ENCODE results near the gene STAP2.

Gene STAP2

GRCh38 chr19:4370418-4371041, 31.9 kb upstream of the STAP2 start:
- FAIRE-seq: no peak

GRCh38 chr19:4369888-4370260, 31.2 kb upstream of the STAP2 start:
- FAIRE-seq: no peak

GRCh38 chr19:4369109-4369887, 30.7 kb upstream of the STAP2 start:
- FAIRE-seq: no peak

DNA sequence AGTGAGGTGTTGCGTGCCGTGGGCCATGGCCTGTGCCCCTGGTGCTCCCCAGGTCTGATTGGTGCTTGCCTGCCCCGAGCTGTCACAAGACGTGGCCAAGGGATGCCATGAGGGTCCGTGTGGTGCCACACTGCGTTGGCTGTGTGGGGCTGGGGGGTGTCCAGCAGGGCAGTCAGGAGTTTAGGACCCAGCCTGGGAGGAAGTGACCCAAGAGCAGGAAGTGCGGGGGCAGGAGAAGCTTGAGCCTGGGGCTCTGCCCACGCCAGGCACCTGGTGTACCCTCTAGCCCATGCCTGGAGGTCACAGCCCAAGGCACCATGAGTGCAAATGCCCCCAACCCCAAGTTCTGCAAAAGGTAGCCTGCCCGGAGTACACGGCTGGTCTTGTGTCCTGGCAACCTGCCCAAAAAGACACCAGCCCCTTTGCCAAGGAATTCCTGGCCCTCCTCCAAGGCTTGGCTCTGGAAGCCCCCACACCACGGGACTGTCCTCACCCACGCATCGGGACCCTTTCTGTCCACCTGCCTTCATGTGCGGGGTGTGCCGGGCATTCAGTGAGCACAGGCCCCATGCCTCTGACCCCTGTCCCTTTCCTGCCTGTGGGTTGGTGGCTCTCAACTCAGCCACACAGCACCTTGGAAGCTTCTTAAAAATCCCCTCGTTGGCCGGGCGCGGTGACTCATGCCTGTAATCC, 29.6 kb upstream of the STAP2 start:
- no peak for FAIRE-seq

DNA sequence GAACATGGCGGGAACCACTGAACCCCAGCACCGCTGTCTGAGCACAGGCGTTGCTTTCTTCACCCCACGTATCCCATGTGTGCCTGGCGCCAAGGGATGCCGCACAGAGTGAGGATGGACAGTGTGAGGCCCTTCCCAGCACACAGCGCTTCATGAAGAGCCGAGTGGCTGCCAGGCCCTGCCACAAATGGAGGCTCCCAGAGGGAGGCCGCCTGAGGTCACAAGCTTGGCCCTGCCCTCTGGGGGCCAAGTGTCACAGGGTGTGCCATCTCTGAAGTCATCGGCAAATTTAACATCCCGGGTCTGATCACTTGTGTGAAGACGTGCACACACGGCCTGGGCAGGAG, 29.1 kb upstream of the STAP2 start:
- no peak for FAIRE-seq

DNA sequence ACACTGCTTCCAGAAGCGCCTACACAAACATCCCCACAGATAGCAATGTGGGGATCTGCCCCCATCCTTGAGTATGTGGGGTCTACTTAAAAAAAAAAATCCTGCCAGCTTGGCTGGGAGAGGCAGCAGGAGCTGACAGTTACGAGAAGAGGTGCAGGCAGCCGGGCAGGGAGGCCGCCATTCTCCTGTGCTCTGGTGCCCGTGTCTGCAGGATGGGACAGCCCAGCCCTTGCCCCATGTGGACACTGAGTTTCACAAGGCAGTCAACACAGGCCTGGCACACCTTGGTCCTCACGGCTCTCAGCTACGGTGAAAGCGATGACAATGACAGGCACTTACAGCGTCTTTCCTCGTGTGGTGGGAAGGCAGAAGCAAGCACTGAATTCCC, 28.7 kb upstream of the STAP2 start:
- no peak for FAIRE-seq

DNA sequence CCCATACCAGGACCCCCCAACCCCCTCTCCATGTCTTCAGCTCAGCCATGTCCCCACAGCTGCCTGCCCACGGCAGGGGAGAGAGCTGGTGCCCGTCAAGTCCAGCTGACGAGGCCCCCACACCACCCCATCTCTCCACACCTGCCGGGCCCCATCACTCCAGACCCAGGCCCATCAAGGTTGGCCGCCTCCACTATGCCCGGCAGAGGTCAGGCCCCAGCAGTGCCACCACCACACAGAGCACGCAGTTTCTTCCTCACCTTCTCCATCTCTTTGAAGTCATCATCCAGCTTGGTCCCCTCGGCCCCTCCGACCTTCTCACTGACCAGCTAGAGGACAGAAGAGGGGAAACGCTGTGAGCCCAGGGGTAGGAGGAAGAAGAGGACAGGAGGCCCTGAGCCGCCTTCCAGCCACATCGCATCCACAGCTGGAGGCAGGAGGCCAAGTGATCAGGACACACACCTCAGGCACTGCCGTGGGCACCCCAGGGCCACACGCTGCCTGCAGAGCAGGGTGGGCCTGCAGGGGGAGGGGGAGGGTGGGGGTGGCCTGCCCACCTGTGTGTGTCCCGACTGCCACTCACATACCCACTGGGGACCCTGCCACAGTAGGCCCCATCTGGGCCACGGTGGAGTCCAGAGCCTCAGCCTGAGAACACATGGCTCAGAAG, 28.2 kb upstream of the STAP2 start:
- FAIRE-seq: no peak

- FAIRE-seq: no peak
These were observed 27.4 kb upstream of the STAP2 start for GRCh38 chr19:4365791-4366665.

GRCh38 chr19:4365341-4365740, 26.7 kb upstream of the STAP2 start:
- no peak for FAIRE-seq

DNA sequence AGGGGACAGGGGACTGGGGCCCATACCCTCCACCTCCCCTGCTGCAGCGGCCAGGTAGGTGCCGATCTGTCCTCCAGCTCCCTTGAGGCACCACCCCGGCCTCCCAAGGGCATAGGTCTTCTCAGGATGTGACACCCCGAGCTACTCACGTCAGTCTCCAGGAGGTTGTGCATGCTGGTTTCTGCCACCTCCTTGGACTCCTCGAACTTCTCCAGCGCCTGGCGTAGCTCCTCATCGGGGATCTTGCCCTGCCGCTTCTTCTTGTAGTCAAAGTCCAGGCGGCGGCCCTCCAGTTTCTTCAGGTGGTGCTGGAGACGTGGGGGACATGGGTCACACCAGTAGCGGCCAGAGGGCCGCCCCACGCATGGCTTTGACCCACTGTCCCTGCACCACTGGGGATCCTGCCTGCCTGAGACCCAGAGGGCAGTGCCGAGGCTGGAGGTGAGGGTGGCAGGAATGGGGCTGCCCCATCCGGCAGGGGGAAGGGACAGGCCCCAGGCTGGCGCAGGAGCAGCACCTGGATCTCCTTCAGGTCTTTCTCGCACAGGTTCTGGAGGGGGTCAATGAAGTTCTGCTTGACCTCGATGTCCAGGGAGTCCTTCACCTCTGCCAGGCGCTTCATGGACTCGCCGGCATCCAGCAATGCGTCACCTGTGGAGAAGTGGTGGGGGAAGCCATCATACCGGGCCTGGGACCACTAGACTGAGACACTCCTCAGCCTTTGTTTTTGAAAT, 25.1 kb upstream of the STAP2 start:
- no peak for FAIRE-seq

DNA sequence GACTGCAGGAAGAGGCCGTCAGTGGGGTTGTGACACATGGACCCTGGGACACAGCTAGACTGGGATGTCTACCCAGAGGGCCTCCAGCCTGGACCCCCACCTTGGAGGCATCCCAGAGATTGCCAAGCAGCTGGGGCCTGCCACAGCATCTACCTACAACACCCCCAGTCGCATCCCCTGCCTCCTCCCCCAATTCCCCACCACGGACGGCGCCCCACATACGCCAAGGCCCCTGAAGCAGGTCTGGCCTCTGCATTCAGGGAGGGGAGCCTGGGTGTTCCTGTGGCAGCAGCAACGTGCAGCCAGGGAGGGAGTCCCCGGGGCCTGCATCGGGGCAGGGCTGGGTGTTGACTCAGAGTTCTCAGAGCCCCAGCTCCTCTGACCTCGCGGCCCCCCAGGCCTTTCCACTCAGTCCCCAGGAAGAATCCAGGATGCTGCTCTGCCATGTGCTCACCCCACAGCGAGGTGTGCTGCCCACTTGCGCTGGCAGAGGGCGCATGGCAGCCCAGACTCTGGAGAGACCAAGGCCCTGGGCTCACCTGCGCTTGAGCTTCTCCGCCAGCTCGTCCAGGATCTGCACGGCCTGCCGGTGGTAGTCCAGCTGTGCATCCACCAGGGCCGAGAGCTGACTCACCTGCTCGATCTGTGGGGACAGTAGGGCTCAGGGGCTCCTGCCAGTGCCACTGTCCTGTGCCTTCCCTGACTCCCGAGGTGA, 24.4 kb upstream of the STAP2 start:
- no peak for FAIRE-seq

DNA sequence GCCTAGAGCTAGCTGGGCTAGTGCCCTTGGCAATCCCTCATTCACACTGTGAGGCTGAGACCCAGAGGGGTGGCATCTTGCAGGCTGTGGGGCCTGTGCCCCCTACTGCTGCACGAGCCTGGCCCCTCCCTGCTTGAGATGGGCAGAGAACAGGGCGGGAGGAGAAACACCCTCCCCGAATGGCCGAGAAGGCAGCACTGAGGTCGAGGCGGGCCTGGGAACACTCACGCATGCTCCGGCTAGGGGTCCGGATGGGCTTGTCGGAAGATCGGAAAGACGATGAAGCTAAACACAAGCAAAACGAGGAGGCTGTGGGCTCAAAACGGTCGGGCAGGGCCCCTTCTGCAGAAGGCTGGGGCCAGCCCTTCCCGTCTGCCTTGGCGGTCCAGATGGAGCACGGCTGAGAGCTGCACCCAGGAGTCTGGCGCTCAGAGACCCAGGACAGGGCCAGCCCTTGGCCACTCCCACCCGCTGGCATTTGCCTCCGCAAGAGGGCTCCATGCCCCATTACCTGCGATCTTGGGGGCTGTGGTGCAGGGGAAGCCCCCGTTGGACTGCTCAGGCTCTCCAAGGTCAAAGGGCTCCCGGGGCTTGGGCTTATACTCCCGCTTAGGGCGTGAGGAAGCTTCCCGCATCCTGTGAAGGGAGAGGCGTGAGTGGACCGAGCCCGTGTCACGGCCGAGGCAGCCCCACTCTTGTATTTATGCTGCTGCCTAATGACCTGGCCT, 23.6 kb upstream of the STAP2 start:
- FAIRE-seq: no peak

DNA sequence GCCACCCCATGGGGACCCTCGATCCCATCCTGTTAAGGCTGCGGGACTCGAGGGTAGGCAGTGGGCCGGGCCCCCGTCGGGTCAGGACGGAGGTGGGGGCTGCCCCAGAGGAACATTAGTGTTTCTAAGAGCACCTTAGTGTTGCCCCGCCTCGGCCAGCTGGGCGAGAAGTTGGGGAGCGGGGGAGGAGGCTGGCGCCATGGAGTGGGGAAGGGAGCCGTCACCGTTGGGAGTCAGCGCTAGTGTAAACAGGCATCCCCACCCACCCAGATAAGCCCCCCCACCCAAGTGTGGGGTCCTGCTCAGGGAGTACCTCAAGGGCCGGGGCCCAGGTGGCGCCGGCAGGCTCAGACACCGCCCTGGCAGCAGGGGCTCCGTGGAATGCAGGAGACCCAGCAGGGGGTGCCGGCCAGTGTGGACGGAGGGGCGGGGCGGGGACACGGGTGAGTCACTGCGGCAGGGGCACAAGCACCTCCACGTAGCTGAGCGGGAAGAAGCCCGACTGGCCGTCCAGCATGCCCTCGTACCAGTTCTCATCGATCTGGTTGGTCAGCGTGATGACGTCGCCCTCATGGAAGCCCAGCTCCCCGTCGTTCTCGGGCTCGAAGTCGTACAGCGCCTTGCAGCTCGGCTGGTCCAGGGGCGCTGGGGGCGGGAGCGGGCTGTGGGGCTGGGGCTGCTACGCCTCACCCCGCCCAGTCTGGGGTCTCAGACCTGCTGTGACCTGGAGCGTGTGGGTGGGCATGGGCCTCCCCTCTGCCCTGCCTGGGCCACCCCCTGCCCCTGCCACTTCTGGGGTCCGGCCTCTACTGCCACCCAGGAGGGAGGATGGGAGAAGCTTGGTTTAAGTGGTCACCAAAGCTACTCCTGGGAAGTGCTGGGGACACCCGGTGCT, 22.8 kb upstream of the STAP2 start:
- FAIRE-seq: no peak

GRCh38 chr19:4360641-4361151, 22.1 kb upstream of the STAP2 start:
- FAIRE-seq: no peak

DNA sequence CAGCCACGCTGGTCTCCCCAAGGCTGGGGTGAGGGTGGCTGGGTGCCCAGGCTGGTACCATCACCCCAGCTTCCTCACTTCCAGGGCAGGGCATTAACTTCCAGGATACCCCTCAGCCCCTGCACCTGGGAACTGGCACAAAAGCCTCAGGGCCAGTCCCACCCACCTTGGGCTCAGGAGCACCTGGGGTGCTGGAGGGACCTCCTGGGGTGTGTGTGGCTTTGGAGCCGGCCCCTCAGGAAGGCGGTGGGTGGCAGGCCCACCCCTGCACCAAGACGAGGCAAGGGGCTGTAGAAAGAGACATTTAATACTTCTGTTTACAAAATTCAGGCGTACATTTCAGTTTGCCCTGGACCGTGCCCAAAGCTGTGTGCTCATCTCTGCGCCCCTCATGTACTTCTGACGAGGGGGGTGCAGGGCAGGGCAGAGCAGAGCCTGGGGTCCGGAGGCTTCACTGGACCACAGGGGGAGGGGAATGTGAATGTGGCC, 21.5 kb upstream of the STAP2 start:
- no peak for FAIRE-seq

DNA sequence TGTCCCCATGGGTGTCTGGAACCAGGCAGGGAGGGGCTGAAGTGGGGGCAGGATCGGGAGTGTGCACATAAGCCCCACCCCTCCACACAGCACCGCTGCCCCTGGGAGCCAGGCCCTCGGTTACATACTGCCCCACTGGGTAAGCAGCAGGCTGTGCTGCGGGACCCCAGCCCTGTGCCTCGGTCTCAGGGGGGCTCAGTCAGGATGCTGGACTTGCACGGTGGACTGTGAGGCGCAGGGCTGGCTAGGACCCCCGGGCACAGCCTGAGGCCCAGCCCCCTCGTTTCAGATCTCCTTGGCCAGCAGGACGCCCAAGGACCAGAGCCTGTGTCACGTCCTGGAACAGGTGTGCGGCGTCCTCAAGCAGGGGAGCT, 21.0 kb upstream of the STAP2 start:
- FAIRE-seq: no peak

- FAIRE-seq: no peak
These were observed 20.3 kb upstream of the STAP2 start for GRCh38 chr19:4358709-4359626.

DNA sequence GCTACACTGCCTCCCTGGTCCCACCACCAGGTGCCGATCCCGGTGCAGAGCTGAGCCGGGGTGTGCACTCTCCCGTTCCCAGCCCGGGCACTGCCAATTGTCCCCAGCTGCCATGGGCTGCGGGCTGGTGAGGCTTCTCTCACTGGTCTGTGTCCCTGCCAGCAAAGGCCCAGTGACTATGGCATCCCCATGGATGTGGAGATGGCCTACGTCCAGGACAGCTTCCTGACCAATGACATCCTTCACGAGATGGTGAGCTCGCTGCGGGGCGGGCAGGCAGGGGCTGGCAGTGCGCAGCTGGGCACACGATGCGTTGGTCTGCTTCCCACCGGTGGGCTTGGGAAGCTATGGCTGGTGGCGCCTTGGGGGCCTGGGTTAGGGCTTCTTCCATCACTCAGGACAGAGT, 19.3 kb upstream of the STAP2 start:
- no peak for FAIRE-seq

Data from endometrium (tissue), 2 donors.